ENCODE measurements around the gene TLK2.
A peak's percentile ranks its signal among the peaks of the same experiment; 100 is the strongest.
"Not testable (repeated sequence)": the region's sequence is repeated elsewhere in the genome, so short reads cannot be mapped to it uniquely, and the experiment has no call there.

TLK2 gene

GRCh38 chr17:62479639-62480258, 1.1 kb downstream of the TLK2 start:
- not testable (repeated sequence) for FAIRE-seq; DNase-seq (ENCODE audit: insufficient read length, low spot score)

- FAIRE-seq; DNase-seq (ENCODE audit: insufficient read length, low spot score): not testable (repeated sequence)
Observed at GRCh38 chr17:62482553-62482952, 3.9 kb downstream of the TLK2 start.

- DNase-seq (ENCODE audit: insufficient read length, low spot score); FAIRE-seq: not testable (repeated sequence)
Observed at GRCh38 chr17:62490990-62491389, 12.4 kb downstream of the TLK2 start.

- not testable (repeated sequence) for DNase-seq (ENCODE audit: insufficient read length, low spot score); FAIRE-seq
Observed at GRCh38 chr17:62493049-62493655, 14.5 kb downstream of the TLK2 start.

GRCh38 chr17:62494073-62494472, 15.4 kb downstream of the TLK2 start:
- not testable (repeated sequence) for FAIRE-seq; DNase-seq (ENCODE audit: insufficient read length, low spot score)

- DNase-seq (ENCODE audit: insufficient read length, low spot score); FAIRE-seq: not testable (repeated sequence)
Observed at GRCh38 chr17:62496344-62496743, 17.7 kb downstream of the TLK2 start.

- not testable (repeated sequence) for FAIRE-seq; DNase-seq (ENCODE audit: insufficient read length, low spot score)
Observed at GRCh38 chr17:62498796-62499195, 20.2 kb downstream of the TLK2 start.

- not testable (repeated sequence) for FAIRE-seq; DNase-seq (ENCODE audit: insufficient read length, low spot score)
Observed at GRCh38 chr17:62500463-62500862, 21.8 kb downstream of the TLK2 start.

GRCh38 chr17:62504857-62505256, 26.2 kb downstream of the TLK2 start:
- not testable (repeated sequence) for FAIRE-seq; DNase-seq (ENCODE audit: insufficient read length, low spot score)

- not testable (repeated sequence) for DNase-seq (ENCODE audit: insufficient read length, low spot score); FAIRE-seq
Observed at GRCh38 chr17:62507191-62507836, 28.7 kb downstream of the TLK2 start.

GRCh38 chr17:62510247-62510819, 31.7 kb downstream of the TLK2 start:
- not testable (repeated sequence) for DNase-seq (ENCODE audit: insufficient read length, low spot score); FAIRE-seq

GRCh38 chr17:62511014-62511413, 32.4 kb downstream of the TLK2 start:
- not testable (repeated sequence) for FAIRE-seq; DNase-seq (ENCODE audit: insufficient read length, low spot score)

GRCh38 chr17:62516376-62516775, 37.8 kb downstream of the TLK2 start:
- FAIRE-seq; DNase-seq (ENCODE audit: insufficient read length, low spot score): not testable (repeated sequence)

GRCh38 chr17:62521295-62521694, 42.7 kb downstream of the TLK2 start:
- DNase-seq (ENCODE audit: insufficient read length, low spot score): not testable (repeated sequence)
- FAIRE-seq: peak; percentile 13

GRCh38 chr17:62524077-62524476, 45.5 kb downstream of the TLK2 start:
- FAIRE-seq; DNase-seq (ENCODE audit: insufficient read length, low spot score): not testable (repeated sequence)

GRCh38 chr17:62525317-62525716, 46.7 kb downstream of the TLK2 start:
- FAIRE-seq: peak; percentile 20
- DNase-seq (ENCODE audit: insufficient read length, low spot score): not testable (repeated sequence)

GRCh38 chr17:62530936-62531335, 52.3 kb downstream of the TLK2 start:
- FAIRE-seq; DNase-seq (ENCODE audit: insufficient read length, low spot score): not testable (repeated sequence)

GRCh38 chr17:62536557-62536956, 57.9 kb downstream of the TLK2 start:
- FAIRE-seq: not testable (repeated sequence)

GRCh38 chr17:62541073-62541472, 62.4 kb downstream of the TLK2 start:
- DNase-seq (ENCODE audit: insufficient read length, low spot score); FAIRE-seq: not testable (repeated sequence)

More at GRCh38 chr17:62536557-62536956, 57.9 kb downstream of the TLK2 start:
- not testable (repeated sequence) for DNase-seq (ENCODE audit: insufficient read length, low spot score)

GRCh38 chr17:62543278-62543775, 64.7 kb downstream of the TLK2 start:
- not testable (repeated sequence) for DNase-seq (ENCODE audit: insufficient read length, low spot score)
- FAIRE-seq: peak; percentile 72

GRCh38 chr17:62546066-62546465, 67.4 kb downstream of the TLK2 start:
- FAIRE-seq; DNase-seq (ENCODE audit: insufficient read length, low spot score): not testable (repeated sequence)

Measured in HTR-8/SVneo (cell line).